Endothelial cell of umbilical vein (primary cell): ENCODE measurements around the gene CAMTA1. TPM values are rescaled to one million over a fixed set of nuclear protein-coding genes. Genes with fewer than 3 reads are reported as not detected.
"Not testable (repeated sequence)": the region's sequence is repeated elsewhere in the genome, so short reads cannot be mapped to it uniquely, and the experiment has no call there.

ENCODE experiments used
- BruUV-seq: library from RNA; stranded (reverse); fragments of 400-500 nt; replicated peaks from 2 replicates; lab custom pipeline; 2021; lab: Mats Ljungman, UMichigan
- CTCF ChIA-PET: fragments of 300-600, 350-600 bp; sonication (Branson Sonifier 250); formaldehyde crosslinking; loops from one replicate; lab custom pipeline; 2021; ENCODE audit warnings: antibody characterized with exemption, inconsistent platforms; lab: Charles Lee
- POLR2A ChIA-PET: fragments of 300-600, 350-600 bp; sonication (Branson Sonifier 250); formaldehyde crosslinking; loops from one replicate; lab custom pipeline; 2021; ENCODE audit warnings: antibody characterized with exemption, inconsistent platforms; lab: Charles Lee
- DNase-seq: peaks from one replicate; pipeline ENCODE4 v3.0.0-alpha.2; 2011; ENCODE audit warnings: low read depth, low spot score
- FAIRE-seq: peaks from 2 replicates; lab custom pipeline; 2011; peaks lifted over from hg19 to GRCh38; lab: Jason Lieb, UNC
- H2AFZ ChIP-seq: 2 replicates; pipeline ENCODE4 v1.6.0; 2012; ENCODE audit warnings: low read depth, low read length, control low read depth, inconsistent platforms
- H3K27ac ChIP-seq: 2 replicates; pipeline ENCODE4 v1.5.1; 2011; ENCODE audit warnings: low read depth, mild to moderate bottlenecking, control low read depth, low read length, moderate library complexity; ENCODE audit not compliant: insufficient read depth
- H3K27me3 ChIP-seq, 2 experiments: 2 replicates each; pipeline versions ENCODE4 v1.6.0 to v1.6.1; 2011; ENCODE audit warnings: low read length in 2 of 2, mixed read lengths in 1 of 2; ENCODE audit not compliant: control insufficient read depth in 2 of 2, insufficient read depth in 2 of 2
- H3K36me3 ChIP-seq, 2 experiments: 2 replicates in 1 of 2; 3 replicates in 1 of 2; pipeline ENCODE4 v1.5.1; 2011; ENCODE audit warnings: low read length in 2 of 2, mild to moderate bottlenecking in 1 of 2, moderate library complexity in 1 of 2; ENCODE audit not compliant: control insufficient read depth in 2 of 2, insufficient read depth in 2 of 2; ENCODE audit errors: extremely low read depth in 1 of 2
- H3K4me1 ChIP-seq: 3 replicates; pipeline ENCODE4 v1.5.1; 2011; ENCODE audit warnings: mild to moderate bottlenecking, low read length; ENCODE audit not compliant: control insufficient read depth, insufficient read depth; ENCODE audit errors: extremely low read depth
- H3K4me2 ChIP-seq: 2 replicates; pipeline ENCODE4 v1.6.1; 2011; ENCODE audit warnings: low read length, control low read depth, mixed read lengths; ENCODE audit not compliant: insufficient read depth
- H3K4me3 ChIP-seq, 3 experiments: fragments of 200-600 bp in 1 of 3; sonication (generic), shearing (Covaris generic) in 1 of 3; replicated peaks in 1 of 3; 2 replicates each; pipeline ENCODE4 v1.5.1; 2011 to 2016; ENCODE audit warnings: control low read depth in 3 of 3, low read length in 3 of 3, mild to moderate bottlenecking in 2 of 3, inconsistent platforms in 1 of 3, low read depth in 1 of 3, moderate library complexity in 1 of 3; ENCODE audit not compliant: insufficient read depth in 1 of 3
- H3K79me2 ChIP-seq: 2 replicates; pipeline ENCODE4 v1.6.0; 2012; ENCODE audit warnings: low read length, inconsistent platforms; ENCODE audit not compliant: control insufficient read depth, insufficient read depth
- H3K9ac ChIP-seq: replicated peaks from 2 replicates; pipeline ENCODE3; 2011; ENCODE audit warnings: low read length, control low read depth; ENCODE audit not compliant: insufficient read depth; ENCODE audit errors: extremely low read depth
- H3K9me1 ChIP-seq: replicated peaks from 3 replicates; pipeline ENCODE4 v1.6.0; 2011; ENCODE audit warnings: mild to moderate bottlenecking, low read length; ENCODE audit not compliant: control insufficient read depth, insufficient read depth; ENCODE audit errors: extremely low read depth
- H3K9me3 ChIP-seq: replicated peaks from 2 replicates; pipeline ENCODE4 v1.5.1; 2012; ENCODE audit warnings: low read length, inconsistent platforms; ENCODE audit not compliant: control insufficient read depth, insufficient read depth
- H4K20me1 ChIP-seq: replicated peaks from 2 replicates; pipeline ENCODE3; 2011; ENCODE audit warnings: mild to moderate bottlenecking, low read length; ENCODE audit not compliant: control insufficient read depth, insufficient read depth; ENCODE audit errors: extremely low read depth
- EZH2 ChIP-seq: IDR thresholded peaks from 2 replicates; pipeline ENCODE4 v1.6.1; 2012; ENCODE audit warnings: borderline replicate concordance, low read depth, mild to moderate bottlenecking, moderate library complexity, low read length, inconsistent platforms; ENCODE audit not compliant: severe bottlenecking
- FOS ChIP-seq: IDR thresholded peaks from 2 replicates; pipeline ENCODE4 v1.6.1; 2011; ENCODE audit warnings: mild to moderate bottlenecking, low read length, moderate library complexity, borderline replicate concordance; ENCODE audit not compliant: insufficient read depth
- GATA2 ChIP-seq: IDR thresholded peaks from 2 replicates; pipeline ENCODE4 v1.7.0; 2011; ENCODE audit warnings: low read depth, mild to moderate bottlenecking, moderate library complexity, mixed read lengths, low read length; ENCODE audit not compliant: insufficient read length, insufficient read depth
- POLR2A ChIP-seq: IDR thresholded peaks from 2 replicates; pipeline ENCODE4 v1.6.1; 2012; ENCODE audit warnings: low read depth, mild to moderate bottlenecking, control low read depth, low read length
- POLR2AphosphoS5 ChIP-seq: IDR thresholded peaks from 2 replicates; pipeline ENCODE4 v1.6.1; 2012; ENCODE audit warnings: low read depth, mild to moderate bottlenecking, control low read depth, low read length, moderate library complexity; ENCODE audit not compliant: insufficient read depth
- dilution Hi-C: fragments of 300-500 bp; cut with MboI; formaldehyde crosslinking; loops from one replicate; pipeline ENCODE4 v1.15.0; 2019; ENCODE audit warnings: low sequenced_read_pairs; ENCODE audit not compliant: extremely low pct_ligation_motif_present
- intact Hi-C: fragments of 100-400 bp; cut with micrococcal nuclease; formaldehyde crosslinking; loops from one replicate; pipeline ENCODE4 v1.10.0; 2022
- polyA plus RNA-seq, 4 experiments: library from polyadenylated mRNA; depleted of rRNA in 3 of 4; stranded (reverse) in 3 of 4; unstranded in 1 of 4; fragments of >200 nt; gene quantifications; 2 replicates each; pipeline versions ENCODE4 v1.2.1 to v1.2.3, GENCODE V29; 2011 to 2012; ENCODE audit warnings: missing spikeins in 1 of 4
- total RNA-seq: library from RNA; stranded (reverse); gene quantifications from 2 replicates; pipeline ENCODE4 v1.2.3, GENCODE V29; 2021

Gene CAMTA1
- total and polyA plus RNA-seq, 2 donors (not counting 3 experiments of a cell fraction or from before 2014, with no cell fraction given), result 50.8 to 92.7 TPM

DNA sequence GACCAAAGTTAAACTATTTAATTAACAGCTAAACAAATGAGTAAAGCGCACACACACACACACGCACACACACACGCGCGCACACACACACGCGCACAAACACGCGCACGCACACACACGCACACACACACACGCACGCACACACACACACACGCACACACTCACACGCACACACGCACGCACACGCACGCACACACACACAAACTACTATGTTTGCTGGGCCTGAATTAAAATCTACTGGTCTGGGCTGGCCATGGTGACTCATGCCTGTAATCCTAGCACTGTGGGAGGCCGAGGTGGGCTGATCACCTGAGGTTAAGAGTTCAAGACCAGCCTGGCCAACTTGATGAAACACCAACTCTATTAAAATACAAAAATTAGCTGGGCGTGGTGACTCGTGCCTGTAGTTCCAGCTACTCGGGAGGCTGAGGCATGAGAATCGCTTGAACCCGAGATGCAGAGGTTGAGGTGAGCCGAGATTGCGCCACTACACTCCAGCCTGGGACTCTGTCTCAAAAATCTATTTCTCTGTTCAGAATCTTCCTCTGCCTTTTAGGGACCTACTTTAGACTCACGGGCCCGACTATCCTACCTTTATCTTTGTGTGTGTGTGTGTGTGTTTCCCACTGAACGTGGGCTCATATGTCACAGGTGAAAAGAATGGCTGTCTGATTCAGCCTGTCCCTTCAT, 46.1 kb upstream of the CAMTA1 start:
- no peak for TF ChIP-seq FOS
- no peak for TF ChIP-seq EZH2
- TF ChIP-seq POLR2A, result no peak
- TF ChIP-seq GATA2, result no peak
- no peak for TF ChIP-seq POLR2AphosphoS5
- POLR2A ChIA-PET, result no interaction called here

DNA sequence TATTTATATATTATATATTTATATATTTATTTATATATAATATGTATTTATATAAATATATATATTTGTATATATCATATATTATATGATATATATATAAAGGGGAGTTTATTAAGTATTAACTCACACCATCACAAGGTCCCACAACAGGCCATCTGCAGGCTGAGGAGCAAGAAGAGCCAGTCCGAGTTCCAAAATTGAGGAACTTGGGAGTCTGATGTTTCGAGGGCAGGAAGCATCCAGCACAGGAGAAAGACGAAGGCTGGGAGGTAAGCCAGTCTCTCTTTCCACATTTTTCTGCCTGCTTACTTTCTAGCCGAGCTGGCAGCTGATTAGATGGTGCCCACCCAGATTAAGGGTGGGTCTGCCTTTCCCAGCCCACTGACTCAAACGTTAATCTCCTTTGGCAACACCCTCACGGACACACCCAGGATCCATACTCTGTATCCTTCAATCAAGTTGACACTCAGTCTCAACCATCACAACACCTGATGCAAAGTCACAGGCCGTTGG, 42.5 kb upstream of the CAMTA1 start:
- H3K27ac ChIP-seq, POLR2A ChIA-PET, dilution Hi-C loops, DNase-seq, BruUV-seq, H3K9me1 ChIP-seq, H3K79me2 ChIP-seq, H3K4me3 ChIP-seq, H3K4me2 ChIP-seq, H4K20me1 ChIP-seq, H2AFZ ChIP-seq, FAIRE-seq, H3K9ac ChIP-seq, H3K36me3 ChIP-seq, H3K4me1 ChIP-seq, H3K9me3 ChIP-seq, H3K27me3 ChIP-seq: not testable (repeated sequence)
- CTCF ChIA-PET, result interaction anchor here (1.4 to 2.2 kb wide), 3 partner anchors 24 to 327 kb away, joined by 4 to 14 read pairs (median 9); partner anchors contain the start of gene DNAJC11
- intact Hi-C loops, result loop anchor here (1.0 kb wide), 1 partner anchor 42 kb away; no protein-coding TSS in a partner anchor

More for the DNA sequence above, 46.1 kb upstream of the CAMTA1 start:
- Histone ChIP-seq H3K27me3 (no peaks in the 10 kb centered on the region), H3K4me3 (no peak overlapping the region), H3K4me2 (no peak overlapping the region), H3K36me3 (no peaks in the 10 kb centered on the region), H4K20me1 (no peaks in the 10 kb centered on the region), H3K9ac (no peak overlapping the region), H3K27ac (no peak overlapping the region), H3K9me3 (no peaks in the 10 kb centered on the region), H3K4me1 (peaks cover 8% of the 10 kb centered on the region), H3K79me2 (no peaks in the 10 kb centered on the region), H3K9me1 (no peaks in the 10 kb centered on the region), H2AFZ (no peak overlapping the region)
- dilution Hi-C loops (no loop called here), intact Hi-C loops (no loop called here)
- no peak for DNase-seq
- no TSS peak for BruUV-seq
- no peak for FAIRE-seq
- CTCF ChIA-PET, result no interaction called here
